HT-29 (cell line): ENCODE results near the gene RFT1. TPM values are rescaled to one million over a fixed set of nuclear protein-coding genes. Genes with fewer than 3 reads are reported as not detected.

ENCODE experiments used
- DNase-seq: peaks from one replicate; pipeline ENCODE4 v3.0.0-alpha.2; 2015; ENCODE audit warnings: low spot score
- total RNA-seq: library from RNA; depleted of rRNA; stranded (reverse); fragments of >200 nt; shearing (Covaris generic); gene quantifications from 2 replicates; pipeline ENCODE4 v1.2.3, GENCODE V29; 2014

The RFT1 gene
- total RNA-seq, 1 experiment from 2014 or later, result 12.0 TPM

DNA sequence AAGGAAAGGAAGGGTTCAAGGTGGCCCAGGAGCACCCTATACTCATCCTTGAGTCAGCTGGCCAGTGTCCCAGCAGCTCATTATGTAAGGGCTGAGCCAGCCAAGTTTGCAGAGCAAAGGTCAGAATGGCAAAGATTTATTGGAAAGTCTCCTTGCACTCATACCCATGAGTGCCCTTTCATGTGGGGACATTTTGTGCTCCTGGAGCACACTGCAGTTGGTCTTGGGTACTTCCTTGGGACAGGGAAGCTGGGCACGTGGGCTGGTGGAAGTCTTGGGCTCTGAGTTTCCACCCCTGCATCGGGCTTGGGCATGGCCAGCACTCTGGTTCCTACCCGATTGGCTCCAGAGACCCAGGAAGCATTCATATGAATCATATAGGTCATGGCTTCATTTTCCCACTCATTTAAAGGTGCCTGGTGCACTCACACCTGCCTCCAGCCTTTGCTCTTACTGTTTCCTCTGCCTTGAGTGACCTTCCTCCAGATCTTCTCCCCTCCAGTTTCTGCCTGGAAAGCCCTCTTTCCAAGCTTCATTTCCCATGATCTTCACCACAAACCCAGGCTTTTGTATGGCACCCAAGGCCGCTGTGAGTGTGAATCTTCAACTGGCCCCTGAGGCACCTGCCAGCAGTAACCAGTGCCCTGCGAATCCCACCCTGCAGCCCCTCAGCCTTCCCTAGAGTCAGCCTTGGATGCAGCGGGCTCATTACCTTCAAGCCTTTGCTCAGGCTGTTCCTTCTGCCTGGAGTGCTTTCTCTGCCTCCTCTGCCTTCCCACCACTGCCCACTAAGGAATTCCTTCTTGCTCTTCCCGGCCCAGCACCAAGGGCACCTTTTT, 20.2 kb upstream of the RFT1 start:
- DNase-seq, result peak; percentile 34

DNA sequence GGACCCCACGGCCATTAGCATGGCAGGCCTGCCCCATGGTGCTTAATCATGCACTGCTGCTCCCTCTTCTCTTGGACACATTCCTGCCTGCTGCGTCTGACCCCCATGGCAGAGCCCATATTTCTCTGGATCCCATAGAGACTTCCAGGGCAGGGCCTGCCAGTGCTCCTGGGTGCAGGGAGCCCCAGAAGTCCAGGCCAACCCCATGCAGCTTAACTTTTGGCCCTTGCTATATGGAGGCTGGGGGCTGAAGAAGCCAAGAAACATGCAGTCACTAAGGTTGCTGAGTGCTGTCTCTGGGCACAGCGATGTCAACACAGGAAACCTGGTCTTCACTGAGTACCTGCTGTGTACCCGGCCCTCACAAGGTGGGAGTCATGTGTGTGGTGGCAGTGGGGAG, 19.5 kb upstream of the RFT1 start:
- DNase-seq, result no peak

DNA sequence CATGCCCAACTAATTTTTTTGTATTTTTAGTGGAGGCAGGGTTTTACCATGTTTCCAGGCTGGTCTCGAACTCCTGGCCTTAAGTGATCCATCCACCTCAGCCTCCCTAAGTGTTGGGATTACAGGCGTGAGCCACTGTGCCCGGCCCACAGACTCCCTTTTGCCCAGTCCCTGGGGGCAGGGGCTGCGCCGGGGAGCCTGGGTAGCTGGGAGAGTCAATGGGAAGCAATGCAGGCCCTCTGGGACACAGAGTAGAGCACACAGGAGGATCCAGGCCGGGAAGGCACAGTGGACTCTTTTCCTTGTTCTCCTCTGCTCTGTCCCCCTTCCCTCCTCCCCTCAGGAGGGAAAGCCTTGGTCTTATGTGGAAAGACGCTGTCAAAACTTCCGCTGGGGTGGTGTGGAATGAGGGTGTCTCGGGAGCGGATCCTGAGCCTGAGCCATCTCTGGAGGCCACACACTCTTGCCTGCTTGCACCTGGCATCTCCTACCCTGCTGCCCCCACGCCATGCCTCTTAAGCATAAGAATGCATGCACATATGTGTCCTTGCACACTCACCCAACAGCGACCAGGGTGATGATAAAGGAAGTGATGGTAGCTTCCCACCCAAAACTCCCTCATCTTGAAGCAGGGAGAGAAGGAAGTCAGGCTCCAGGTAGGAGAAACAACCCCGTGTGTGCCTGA, 18.9 kb upstream of the RFT1 start:
- DNase-seq, result no peak

DNA sequence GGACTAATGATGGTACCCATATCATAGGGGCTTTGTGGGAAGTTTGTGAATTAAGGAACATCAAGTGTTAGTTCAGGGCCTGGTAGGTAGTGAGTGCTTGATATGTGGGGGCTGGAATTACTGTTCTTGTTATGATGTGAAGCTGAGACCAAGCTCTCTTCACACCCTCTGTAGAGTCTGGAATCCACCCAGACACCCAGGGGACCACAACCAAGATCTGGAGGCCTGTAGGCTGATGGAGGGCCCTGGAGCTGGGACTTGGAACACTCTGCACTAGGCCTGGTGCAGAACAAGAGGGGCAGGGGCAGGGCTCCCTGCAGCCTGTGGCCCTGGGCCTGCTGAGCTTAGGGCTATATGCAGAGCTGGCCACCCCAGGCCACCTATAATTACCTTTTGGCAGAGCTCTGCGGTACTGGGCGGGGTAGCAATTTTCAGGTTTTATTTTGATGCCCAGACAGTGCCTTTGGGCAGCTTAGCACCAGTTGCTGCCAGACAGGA, 17.7 kb upstream of the RFT1 start:
- no peak for DNase-seq

DNA sequence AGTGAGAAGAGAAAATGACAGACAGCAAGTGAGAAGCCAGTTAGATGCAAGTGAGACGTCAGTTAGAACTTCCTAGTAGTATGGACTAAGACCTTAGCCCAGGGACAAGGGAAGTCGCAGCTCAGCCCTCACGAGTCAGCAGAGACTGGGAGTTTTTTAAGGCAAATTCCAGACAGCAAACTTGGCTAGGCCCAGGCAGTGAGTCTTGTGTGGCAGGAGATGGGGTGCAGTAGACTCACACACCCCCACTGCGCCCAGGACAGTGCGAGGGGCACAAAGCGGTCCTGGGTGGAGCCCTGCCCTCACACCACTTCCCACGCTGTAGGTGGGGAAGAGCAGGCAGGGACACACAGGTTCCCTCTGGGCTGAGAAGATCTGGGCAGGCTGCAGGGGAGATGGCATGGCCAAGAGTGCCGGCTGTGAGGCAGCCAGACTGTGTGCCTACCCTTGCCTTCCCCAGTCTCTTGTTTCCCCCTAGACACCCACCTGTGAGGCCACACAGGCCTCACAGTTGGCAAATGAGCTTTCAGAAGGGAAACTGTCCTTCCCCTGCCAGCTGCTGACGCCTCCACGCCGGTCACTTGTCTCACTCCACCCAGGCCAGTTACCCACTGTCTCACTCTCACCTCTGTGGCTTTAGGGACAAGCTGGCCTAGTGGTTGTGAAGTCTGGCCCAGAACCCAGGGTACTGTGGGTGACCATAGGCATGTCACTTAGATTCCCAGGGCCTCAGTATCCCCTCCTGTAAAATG, 17.1 kb upstream of the RFT1 start:
- DNase-seq, result no peak

DNA sequence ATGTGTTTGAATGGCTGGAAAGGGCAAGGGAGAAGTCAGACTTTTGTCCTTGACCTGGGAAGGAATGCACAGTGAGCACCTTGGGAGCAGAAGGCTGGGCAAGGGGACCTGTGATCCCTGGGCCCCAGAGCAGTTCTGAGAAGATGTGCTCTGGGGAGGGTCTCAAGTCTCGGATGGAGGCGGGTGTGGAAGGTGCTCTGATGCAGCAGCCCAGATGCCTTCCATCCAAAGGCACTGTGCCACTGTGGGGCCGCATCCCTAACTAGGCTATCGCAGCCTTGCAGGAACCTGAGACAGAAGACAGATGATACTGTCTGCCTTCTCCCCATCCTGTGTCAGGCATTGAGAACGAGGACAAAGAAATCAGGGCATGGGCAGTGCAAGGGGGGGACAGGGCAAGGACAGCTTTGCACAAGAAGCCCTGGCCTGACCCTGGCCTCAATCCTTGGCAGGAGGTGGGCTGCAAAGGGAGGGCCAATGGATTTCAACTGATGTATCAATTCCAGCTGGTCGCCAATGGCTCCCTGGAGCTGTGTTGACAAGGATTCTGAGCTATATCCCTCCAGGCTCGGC, 16.2 kb upstream of the RFT1 start:
- DNase-seq, result no peak

DNA sequence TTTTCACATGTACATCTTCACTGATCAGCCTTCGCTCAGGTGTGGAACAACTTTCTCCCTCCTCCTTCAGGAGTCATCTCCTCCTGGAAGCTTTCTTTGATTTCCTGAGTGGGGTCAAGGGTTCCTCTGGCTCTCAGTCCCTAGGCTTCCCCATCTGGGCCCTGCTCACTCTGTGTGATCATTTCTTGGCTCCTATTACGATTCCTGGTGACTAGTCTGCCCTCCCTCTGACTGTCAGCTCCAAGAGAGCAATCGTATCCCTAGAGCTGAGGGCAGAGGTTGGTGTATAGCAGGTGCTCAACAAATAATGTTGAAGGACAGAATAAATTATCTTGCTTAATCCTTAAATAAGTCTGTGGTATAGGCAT, 15.5 kb upstream of the RFT1 start:
- no peak for DNase-seq

DNA sequence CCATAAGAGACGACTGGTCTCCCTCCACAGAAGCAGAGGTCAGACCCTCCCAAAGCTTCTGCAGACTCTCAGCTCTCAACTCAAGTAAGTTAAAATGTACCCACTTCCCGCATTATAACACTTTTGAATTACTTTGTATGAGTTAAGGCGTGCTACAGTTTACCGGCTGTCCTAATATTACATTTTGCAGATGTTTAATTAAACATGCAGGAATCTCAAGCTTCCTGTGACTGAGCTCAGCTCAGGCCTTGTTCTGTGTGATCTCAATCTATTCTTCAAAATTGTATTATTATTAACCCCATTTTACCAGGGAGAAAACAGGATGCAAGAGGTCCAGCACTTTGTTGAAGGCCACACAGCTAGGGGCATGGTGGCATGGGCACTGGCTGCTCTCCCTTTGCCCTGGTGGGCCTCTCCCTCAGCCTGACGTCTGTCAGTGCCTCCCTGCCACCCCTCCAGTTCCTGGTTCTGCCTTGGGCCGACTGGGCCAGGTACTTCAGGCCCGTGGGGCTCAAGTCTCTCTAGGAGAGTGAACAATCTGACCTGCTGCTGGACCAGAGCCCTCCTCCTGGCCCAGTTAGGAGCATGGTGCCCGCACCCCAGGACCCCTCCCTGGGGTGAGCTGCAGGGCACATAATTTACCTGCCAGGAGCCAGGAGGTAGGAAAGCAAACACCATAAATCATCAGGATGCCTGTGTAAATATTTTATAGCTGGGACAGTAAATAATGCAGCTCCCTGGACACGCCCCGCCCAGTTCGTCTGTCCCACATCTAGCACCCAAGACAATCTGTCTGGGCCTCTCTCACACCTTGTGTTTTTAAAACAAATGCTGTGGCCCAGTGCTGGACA, 14.9 kb upstream of the RFT1 start:
- DNase-seq, result peak; percentile 69

DNA sequence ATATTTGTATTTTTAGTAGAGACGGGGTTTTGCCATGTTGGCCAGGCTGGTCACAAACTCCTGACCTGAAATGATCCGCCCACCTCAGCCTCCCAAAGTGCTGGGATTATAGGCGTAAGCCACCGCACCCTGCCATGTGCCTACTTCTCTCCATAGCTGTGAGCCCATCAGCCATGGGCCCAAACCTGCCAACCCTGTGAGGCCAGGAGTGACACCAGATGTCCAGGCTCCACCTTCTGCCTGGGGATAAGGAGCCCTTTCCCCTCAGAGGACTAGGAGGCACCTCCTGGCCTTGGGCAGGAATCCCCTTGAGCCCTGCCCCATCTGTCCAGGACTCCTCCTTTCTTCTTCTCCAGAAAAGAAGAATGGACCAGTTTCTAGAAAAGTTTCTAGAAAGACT, 14.2 kb upstream of the RFT1 start:
- no peak for DNase-seq

DNA sequence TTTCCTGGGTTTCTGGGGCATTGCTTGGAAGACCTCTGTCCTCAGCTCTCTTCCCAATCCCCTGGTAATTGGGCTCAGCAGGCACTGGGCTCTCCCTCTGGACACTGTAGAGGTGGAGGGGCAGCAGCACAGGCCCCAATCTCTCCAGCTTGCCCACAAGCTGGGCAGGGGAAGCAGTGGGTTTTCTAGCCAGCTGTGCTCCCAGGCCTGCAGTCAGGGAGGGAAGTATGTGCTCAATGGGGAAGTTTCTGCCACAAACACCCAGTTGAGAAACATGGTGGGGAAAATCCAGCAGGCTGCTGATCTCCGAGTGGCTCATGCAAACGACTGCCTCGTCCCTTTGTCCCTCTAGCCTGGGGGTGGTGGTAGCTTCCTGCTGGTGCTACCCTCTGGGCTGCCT, 12.8 kb upstream of the RFT1 start:
- no peak for DNase-seq

DNA sequence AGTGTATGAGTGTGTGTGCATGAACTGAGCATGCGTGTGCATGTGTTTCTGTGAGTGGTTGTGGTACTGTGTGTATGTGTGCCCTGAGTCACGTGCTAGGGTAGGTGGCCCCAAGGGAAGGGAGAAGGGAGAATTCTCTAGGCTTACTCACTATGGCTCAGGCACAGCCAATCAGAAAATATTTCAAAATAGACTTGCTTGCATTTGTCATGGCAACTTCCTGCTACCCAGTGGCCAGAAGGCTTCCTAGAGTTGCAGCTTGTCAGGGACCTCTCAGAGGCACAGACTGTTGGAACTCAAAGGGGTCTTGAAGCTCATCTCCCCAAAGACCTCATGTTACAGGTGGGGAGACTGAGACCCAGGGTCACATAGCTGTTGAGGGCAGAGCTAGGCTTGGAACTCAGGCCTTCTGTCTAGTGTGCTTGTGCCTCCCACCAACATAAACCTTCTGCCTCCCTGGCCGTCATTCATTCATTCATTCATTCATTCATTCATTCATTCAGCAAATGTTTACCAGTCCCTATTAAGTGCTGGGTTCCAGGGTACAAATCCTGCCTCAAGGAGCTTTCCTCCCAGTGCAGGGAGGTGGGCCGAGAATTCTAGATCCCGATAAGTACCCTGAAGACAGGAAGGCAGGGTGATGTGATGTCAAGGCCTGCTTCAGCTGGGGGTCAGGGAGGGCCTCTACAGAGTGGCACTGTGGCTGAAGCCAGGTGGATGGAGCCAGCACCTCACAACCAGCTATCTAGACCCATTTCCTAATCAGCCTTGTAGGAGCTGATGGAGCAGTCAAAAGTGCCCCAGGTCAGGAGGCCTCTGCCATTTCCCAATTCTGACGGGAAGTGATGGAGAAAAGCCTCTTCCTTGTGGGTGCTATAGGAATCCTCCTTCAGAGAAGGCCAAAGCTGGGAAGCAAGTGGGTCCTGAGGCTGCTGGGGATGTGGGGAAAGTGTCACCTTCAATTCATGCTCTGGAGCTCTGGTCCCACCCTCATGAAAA, 10.9 kb upstream of the RFT1 start:
- no peak for DNase-seq

DNA sequence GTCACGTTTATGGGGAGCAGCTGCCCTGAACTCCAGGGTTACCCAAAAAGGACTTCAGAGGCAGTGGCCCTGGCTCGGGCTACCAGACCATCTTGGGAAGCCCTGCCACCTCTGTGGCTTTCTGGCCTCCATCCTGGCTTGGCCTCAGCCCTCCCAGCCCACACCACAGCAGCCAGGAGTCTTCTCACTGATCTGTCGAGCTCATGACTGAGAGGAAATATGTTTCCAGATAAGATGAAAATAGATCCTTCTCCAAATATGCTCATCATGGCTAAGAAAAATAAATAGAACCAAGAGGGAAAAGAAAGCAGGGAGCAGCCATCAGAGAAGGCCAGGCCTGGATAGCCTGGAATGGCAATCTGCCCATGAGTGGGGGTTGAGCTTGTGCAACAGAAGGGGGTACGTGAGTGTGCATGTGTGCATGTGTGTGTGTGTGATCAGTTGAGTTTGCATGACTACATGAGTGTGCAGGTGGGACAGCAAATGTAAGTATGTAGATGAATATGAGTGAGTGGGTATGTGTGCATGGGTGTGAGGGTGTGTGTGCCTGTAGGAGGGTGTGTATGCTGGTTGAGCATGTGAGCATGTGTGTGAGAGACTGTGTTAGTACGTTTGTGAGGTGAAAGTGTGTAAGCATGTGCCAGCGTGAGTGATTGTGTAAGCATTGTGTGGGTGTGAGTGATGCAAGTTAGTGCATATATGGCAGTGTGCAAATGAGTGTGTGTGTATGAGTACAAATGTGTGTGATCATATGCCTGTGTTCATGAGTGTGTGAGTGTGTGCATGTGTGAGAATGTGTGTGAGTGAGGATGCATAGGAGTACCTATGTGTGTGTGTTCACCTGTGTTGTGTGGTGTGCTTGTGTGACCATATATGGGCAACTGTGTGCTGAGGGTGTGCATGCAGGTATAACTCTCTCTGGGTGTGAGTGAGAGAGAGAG, 9.9 kb upstream of the RFT1 start:
- DNase-seq, result no peak

DNA sequence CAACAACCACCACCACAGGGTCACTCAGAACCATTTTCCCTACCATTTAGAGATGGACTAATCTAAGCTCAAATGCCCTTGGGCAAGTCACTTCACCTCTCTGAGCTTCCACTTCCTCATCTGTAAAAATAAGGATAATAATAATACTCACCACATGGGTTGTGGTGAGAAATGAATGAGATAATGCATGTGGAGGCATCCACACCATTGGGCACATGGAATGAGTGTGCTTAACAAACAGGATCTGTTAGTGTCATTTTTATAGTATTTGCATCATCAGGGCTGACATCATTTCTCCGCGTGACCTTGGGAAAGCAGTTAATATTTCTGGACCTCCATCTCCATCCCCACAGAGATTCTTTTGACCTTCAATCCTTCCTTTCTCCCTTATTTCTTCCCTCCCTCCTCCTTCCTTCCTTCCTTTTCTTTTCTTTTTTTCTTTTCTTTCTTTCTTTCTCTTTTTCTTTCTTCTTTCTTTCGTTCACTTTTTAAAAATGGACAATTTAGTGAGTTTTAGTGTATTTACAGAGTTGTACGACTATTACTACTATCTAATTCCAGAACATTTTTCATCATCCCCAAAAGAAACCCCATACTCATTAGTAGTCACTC, 7.7 kb upstream of the RFT1 start:
- DNase-seq, result no peak

DNA sequence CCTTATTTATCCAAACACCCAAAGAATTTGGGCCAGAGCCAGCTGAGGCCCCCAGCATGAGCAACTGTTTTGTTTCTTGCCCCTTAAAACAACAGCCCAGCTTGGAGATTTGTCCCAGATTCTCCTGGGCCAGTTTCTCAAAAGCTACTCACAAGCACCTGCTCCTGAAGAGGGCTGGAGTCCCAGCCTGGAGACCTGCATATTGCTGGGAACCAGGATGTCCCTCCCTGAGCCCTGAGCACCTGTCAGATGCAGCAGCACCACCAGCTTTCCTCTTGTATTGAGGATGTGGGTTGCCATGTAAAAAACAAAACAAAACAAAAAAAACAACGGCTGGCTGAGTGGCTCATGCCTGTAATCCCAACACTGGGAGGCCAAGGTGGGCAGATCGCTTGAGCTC, 7.0 kb upstream of the RFT1 start:
- DNase-seq, result no peak

DNA sequence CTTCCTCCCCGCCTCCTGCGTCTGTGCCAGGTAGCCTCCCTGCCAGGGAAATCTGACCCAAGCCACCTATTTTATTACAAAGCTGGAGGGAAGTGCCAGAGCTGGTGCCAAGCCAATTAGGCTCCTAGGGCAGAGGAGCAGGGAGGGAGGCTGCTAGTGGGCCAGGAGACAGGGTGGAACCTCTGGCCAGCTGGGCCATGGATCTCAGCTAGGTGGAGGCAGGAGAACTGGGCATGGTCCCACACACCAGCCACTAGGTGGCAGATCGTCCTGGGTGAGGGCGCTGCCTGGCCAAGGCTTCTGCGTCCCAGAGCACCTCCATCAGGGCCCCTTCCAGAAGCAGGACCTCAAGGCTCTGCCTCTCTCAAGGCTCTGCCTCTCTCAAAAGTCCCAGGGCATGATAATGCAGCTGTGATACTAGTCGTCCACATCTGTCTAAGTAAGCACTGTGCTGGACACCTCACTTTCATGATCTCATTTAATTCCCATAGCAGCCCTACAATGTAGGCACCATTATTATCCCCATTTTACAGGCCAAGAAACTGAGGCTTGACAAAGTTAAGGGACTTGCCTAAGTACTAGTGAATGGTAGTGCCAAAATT, 4.5 kb upstream of the RFT1 start:
- DNase-seq, result peak; percentile 88

DNA sequence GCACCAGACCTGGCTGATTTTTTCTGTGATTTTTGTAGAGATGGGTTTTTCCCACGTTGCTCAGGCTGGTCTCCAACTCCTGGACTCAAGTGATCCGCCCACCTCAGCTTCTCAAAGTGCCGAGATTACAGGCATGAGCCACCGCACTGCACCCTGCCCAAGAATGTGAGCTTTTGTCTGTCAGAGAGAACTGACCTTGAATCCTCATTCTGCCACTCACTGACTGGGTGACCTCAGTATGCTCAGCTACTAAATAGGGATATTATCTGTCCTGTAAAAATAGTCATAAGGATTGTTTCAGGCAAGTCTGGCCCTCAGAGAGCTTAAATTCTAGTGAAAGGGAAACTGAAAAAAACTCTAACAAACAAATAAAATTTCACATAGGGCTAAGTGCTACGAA, 2.1 kb upstream of the RFT1 start:
- no peak for DNase-seq

DNA sequence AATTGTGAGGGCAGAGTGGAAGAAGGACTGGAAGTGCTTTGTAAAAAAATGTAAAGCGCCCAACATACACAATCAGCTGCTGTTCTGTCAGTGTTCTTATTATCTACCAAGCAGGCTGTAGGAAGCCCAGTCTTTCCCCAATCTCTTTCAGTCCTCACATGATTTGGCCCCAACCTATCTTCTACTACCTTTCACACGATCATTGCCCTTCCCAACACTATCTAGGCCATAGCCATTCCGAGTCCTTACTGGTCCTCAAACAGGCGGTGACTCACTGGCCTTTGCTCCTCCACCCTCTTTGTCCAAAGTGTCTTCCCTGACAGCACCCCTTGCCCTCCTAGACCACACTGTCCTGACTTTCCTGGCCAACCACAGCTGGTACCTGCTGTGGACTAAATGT, 861 bp upstream of the RFT1 start:
- DNase-seq, result no peak

DNA sequence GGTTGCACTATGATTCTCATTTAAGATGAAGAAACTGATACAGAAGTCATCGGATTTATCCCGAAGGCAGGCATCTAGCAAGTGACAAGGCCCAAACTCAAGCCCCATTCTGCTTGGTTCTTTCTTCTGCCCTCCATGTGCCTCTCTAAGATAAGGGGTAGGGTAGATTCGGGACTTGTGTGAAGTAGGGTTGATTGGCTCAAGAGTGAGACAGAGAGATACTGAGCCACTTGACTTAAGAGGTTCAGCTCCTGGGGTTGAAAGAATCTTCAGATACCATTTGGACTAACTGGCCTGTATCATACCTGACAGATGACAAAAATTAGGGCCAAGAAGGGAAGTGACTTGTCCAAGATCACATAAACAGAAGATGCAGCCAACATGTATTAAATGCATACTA, 891 bp downstream of the RFT1 start:
- DNase-seq, result no peak
